GM19372 (cell line): ENCODE measurements around the gene DPM1.
A peak's percentile ranks its signal among the peaks of the same experiment; 100 is the strongest.
"Not testable (repeated sequence)": the region's sequence is repeated elsewhere in the genome, so short reads cannot be mapped to it uniquely, and the experiment has no call there.

Experiments used
- ATAC-seq: cut with Tn5 transposase; IDR thresholded peaks from one replicate; pipeline ENCODE4 v1.9.1; 2021; ENCODE audit warnings: mild to moderate bottlenecking, low read depth, moderate library complexity; ENCODE audit not compliant: unreplicated experiment

The DPM1 gene

DNA sequence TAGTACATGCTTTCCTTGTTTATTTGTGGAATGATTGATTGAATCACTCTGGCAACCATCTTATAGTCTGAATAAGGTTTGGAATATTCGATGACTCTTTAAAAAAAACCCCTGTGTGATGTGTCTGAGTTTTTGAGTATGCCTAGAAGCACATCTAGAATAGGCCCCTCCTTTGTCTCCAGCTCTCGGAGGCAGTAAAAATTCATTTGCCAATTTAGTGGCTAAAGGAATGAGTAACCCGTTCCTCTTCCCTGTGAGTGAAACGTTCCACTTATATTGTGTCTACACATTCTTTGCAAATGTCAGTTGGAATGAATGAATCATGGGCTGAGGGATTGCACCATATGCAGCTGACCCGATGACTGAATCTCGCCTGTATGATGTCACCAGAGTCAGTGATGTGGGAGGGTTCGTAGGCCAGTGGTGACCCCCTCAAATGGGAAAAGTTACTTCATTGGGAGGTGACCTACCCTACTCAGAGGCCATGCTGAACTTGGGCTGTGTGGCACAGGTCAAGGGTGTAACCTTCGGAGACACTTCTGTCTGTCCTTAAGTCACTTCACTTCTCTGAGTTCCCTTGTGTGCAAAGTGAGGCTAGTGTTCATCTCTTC is 21.8 kb upstream of the DPM1 start:
- no peak for ATAC-seq

- ATAC-seq, result not testable (repeated sequence)
These were observed 20.2 kb upstream of the DPM1 start for GRCh38 chr20:50978533-50978932.

GRCh38 chr20:50977066-50978021 is 19.0 kb upstream of the DPM1 start:
- ATAC-seq, result no peak

DNA sequence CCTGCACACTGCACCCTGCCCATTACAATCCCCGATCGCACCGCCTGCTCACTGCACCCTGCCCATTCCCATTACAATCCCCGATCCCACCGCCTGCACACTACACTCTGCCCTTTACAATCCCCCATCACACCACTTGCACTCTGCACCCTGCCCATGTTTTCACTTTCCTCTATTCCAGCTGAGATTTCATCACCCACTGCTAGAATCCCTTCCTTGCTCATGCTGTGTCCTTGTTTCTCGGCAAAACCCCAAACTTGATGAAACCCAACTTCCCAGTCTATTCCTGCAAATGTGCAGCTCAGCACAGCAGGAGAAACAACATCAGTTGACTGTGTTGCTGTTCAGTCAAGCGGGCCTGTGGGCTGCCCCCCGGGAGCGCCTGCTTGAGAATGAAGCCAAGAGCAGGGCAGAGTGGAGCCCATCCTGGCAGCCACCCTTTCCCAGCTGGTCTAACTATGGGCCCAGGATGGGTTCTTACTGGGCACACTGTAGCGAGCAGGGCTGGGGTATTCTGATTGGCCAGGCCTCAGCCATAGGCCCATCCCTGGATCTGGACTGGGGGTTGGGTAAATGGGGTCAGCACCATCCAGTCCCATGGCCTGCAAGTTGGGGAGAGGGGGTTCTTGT is 17.5 kb upstream of the DPM1 start:
- no peak for ATAC-seq

- ATAC-seq, result no peak
These were observed 11.6 kb upstream of the DPM1 start for GRCh38 chr20:50969912-50970311.

GRCh38 chr20:50969435-50969834 is 11.1 kb upstream of the DPM1 start:
- no peak for ATAC-seq

DNA sequence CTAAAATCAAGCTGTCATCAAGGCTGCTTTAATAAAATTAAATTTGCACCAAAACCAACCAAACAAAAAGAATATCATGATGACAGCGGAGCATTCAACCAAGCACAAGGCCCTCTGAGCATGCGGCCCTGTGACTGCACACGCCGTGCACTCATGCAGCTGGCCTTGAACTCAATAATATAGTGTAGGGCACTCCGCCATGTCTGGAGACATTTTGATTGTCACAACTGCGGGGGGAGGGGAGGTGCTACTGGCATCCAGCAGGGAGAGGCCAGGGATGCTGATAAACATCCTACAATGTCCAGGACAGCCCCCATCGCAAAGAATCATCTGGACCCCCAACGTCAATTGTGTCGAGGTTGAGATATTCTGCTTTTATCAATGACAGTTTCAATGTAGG is 10.0 kb upstream of the DPM1 start:
- no peak for ATAC-seq

GRCh38 chr20:50967586-50967985 is 9.3 kb upstream of the DPM1 start:
- ATAC-seq, result no peak

DNA sequence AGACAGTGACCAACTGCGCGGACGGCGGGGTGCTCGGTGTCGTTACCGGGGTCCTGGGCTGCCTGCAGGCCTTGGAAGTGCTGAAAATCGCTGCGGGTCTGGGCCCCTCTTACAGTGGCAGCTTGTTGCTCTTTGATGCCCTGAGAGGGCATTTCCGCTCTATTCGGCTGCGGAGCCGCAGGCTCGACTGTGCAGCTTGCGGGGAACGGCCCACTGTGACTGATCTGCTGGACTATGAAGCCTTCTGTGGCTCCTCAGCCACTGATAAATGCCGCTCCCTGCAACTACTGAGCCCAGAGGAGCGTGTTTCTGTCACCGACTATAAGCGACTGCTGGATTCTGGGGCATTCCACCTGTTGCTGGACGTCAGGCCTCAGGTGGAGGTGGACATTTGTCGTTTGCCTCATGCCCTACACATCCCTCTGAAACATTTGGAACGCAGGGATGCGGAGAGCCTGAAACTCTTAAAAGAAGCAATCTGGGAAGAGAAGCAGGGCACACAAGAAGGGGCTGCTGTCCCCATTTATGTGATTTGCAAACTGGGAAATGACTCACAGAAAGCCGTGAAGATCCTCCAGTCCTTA is 1.3 kb upstream of the DPM1 start:
- ATAC-seq, result no peak

- ATAC-seq, result peak; percentile 74
These were observed 547 bp upstream of the DPM1 start, which contains the start of gene MOCS3 for GRCh38 chr20:50958615-50959542. Gene MOCS3, plus strand, starts transcription at chr20:50958818. Its CDS starts 25 bp downstream, at chr20:50958843.

- no peak for ATAC-seq
These were observed 1.1 kb downstream of the DPM1 start for GRCh38 chr20:50957276-50957675.

GRCh38 chr20:50953821-50954220 is 4.5 kb downstream of the DPM1 start:
- no peak for ATAC-seq

- ATAC-seq, result no peak
These were observed 5.1 kb downstream of the DPM1 start for GRCh38 chr20:50953196-50953595.

- ATAC-seq, result no peak
These were observed 10.1 kb downstream of the DPM1 start for GRCh38 chr20:50948132-50948785.

GRCh38 chr20:50943069-50943468 is 15.3 kb downstream of the DPM1 start:
- no peak for ATAC-seq

- ATAC-seq, result no peak
These were observed 24.7 kb downstream of the DPM1 start for GRCh38 chr20:50933589-50933988.

- no peak for ATAC-seq
These were observed 25.5 kb downstream of the DPM1 start for GRCh38 chr20:50932691-50933280.

DNA sequence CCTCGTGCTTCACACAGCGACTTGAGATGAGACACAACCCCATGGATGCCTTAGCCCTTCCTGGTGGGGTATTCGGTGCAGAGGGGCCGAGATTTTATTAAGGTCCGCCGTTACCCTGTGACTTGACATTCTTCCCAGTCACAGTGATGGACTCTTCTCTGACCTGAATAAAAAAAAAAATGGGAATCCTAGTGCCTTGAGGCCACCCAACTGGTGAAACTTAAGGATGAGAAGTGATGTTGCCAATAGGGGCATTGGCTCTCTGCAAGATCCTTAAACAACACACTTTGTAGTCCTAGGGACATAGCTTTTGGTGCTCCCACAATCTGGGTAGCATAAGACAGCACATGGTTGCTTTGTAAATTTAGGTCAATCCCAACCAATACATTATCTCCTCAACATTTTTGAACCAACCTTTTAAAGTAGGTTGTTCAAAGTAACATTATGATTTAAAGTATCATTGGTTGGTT is 26.3 kb downstream of the DPM1 start:
- ATAC-seq, result no peak
